Gastroesophageal sphincter (tissue), 3 donors: ENCODE measurements around the gene CHST11.

ENCODE experiments used
- CTCF ChIP-seq, 4 experiments: fragments of 200-600 bp in 2 of 4; fragments of 450-650 bp in 2 of 4; sonication (generic) in 1 of 4; IDR thresholded peaks; one replicate each; pipeline ENCODE4 v1.5.1; 2017 to 2019; ENCODE audit warnings: antibody characterized with exemption in 4 of 4, mild to moderate bottlenecking in 2 of 4, moderate library complexity in 2 of 4
- EP300 ChIP-seq: sonication (generic); formaldehyde crosslinking; IDR thresholded peaks from one replicate; pipeline ENCODE4 v1.6.1; 2017; ENCODE audit warnings: antibody characterized with exemption, mild to moderate bottlenecking
- POLR2A ChIP-seq, 2 donors: fragments of 450-650 bp; IDR thresholded peaks; one replicate each; pipeline ENCODE4 v1.6.1; 2017; ENCODE audit warnings: antibody characterized with exemption in 2 of 2, mild to moderate bottlenecking in 2 of 2, moderate library complexity in 1 of 2
- POLR2AphosphoS5 ChIP-seq: sonication (generic); formaldehyde crosslinking; IDR thresholded peaks from one replicate; pipeline ENCODE4 v1.6.1; 2017; ENCODE audit warnings: antibody characterized with exemption

GRCh38 chr12:104775731-104776231, 319.0 kb downstream of the CHST11 start:
- TF ChIP-seq CTCF (IDR thresholded peaks at IDR 0.05) (no peak), EP300 (no peak), POLR2A (IDR thresholded peaks at IDR 0.05) (no peak), POLR2AphosphoS5 (no peak)
